Liver (tissue), 10 donors: ENCODE measurements around the gene SAPCD2. TPM values are rescaled to one million over a fixed set of nuclear protein-coding genes. Genes with fewer than 3 reads are reported as not detected.

Source experiments
- DNase-seq: peaks from one replicate; pipeline ENCODE4 v3.0.0-alpha.2; 2017; ENCODE audit warnings: low spot score
- H3K27ac ChIP-seq, 2 donors: one replicate each; pipeline ENCODE4 v1.7.0; 2013; ENCODE audit warnings: inconsistent platforms in 2 of 2, low read length in 2 of 2, control low read depth in 1 of 2, low read depth in 1 of 2, mild to moderate bottlenecking in 1 of 2
- H3K27me3 ChIP-seq, 4 donors: one replicate each; pipeline versions ENCODE4 v1.6.1 to v1.7.0; 2013; ENCODE audit warnings: low read length in 3 of 4, inconsistent platforms in 1 of 4, mild to moderate bottlenecking in 1 of 4, moderate library complexity in 1 of 4; ENCODE audit not compliant: control insufficient read depth in 4 of 4, insufficient read depth in 4 of 4
- H3K36me3 ChIP-seq, 4 donors: one replicate each; pipeline versions ENCODE4 v1.6.1 to v1.7.0; 2013; ENCODE audit warnings: low read length in 3 of 4, mild to moderate bottlenecking in 3 of 4, low read depth in 1 of 4, moderate library complexity in 1 of 4; ENCODE audit not compliant: control insufficient read depth in 4 of 4, insufficient read depth in 3 of 4
- H3K4me1 ChIP-seq, 4 donors: one replicate each; pipeline versions ENCODE4 v1.6.1 to v1.7.0; 2013; ENCODE audit warnings: low read length in 3 of 4, mild to moderate bottlenecking in 3 of 4, moderate library complexity in 1 of 4; ENCODE audit not compliant: control insufficient read depth in 4 of 4, insufficient read depth in 4 of 4
- H3K4me3 ChIP-seq, 3 donors: one replicate each; pipeline versions ENCODE4 v1.6.1 to v1.7.0; 2013; ENCODE audit warnings: low read length in 3 of 3, control low read depth in 1 of 3, low read depth in 1 of 3, mild to moderate bottlenecking in 1 of 3
- H3K9ac ChIP-seq, 2 donors: one replicate each; pipeline ENCODE4 v1.7.0; 2013; ENCODE audit warnings: low read length in 2 of 2, mild to moderate bottlenecking in 2 of 2, moderate library complexity in 2 of 2, control low read depth in 1 of 2, low read depth in 1 of 2
- H3K9me3 ChIP-seq, 4 donors: one replicate each; pipeline versions ENCODE4 v1.6.1 to v1.7.0; 2013; ENCODE audit warnings: low read length in 3 of 4; ENCODE audit not compliant: control insufficient read depth in 4 of 4
- ATF3 ChIP-seq: IDR thresholded peaks from 2 replicates; pipeline ENCODE4 v1.6.1; 2016; ENCODE audit warnings: antibody characterized with exemption
- CTCF ChIP-seq: fragments of 150-350 bp; IDR thresholded peaks from 2 replicates; pipeline ENCODE4 v1.5.1; 2017; ENCODE audit warnings: improper control_type of control experiment, low read depth, low read length; ENCODE audit not compliant: missing input control
- EGR1 ChIP-seq, 2 donors: IDR thresholded peaks; 2 replicates each; pipeline ENCODE4 v1.6.1; 2016 to 2018; ENCODE audit warnings: antibody characterized with exemption in 2 of 2, low read depth in 2 of 2
- FOXA2 ChIP-seq: IDR thresholded peaks from 2 replicates; pipeline ENCODE4 v1.6.1; 2016; ENCODE audit warnings: antibody characterized with exemption
- HNF4A ChIP-seq, 2 donors: conservative IDR thresholded peaks; 2 replicates each; pipeline ENCODE4 v1.6.1; 2016; ENCODE audit warnings: antibody characterized with exemption in 2 of 2, mild to moderate bottlenecking in 2 of 2
- HNF4G ChIP-seq: IDR thresholded peaks from 2 replicates; pipeline ENCODE4 v1.6.1; 2016; ENCODE audit warnings: antibody characterized with exemption
- NR2F2 ChIP-seq: IDR thresholded peaks from 2 replicates; pipeline ENCODE4 v1.6.1; 2016; ENCODE audit warnings: antibody characterized with exemption
- RXRA ChIP-seq, 2 donors: IDR thresholded peaks; 2 replicates each; pipeline ENCODE4 v1.6.1; 2017 to 2018; ENCODE audit warnings: antibody characterized with exemption in 2 of 2, mild to moderate bottlenecking in 1 of 2
- TAF1 ChIP-seq: conservative IDR thresholded peaks from 2 replicates; pipeline ENCODE4 v1.6.1; 2016; ENCODE audit warnings: antibody characterized with exemption, mild to moderate bottlenecking
- WGBS: extraction: QIAGEN DNeasy Blood & Tissue Kit; methylation state at CpG from one replicate; pipeline ENCODE4 v1.1.7; 2013; 5-methylcytosine and 5-hydroxymethylcytosine counted together
- polyA plus RNA-seq, 2 donors: library from polyadenylated mRNA; stranded (reverse) in 1 of 2; unstranded in 1 of 2; fragments of 200-250 nt in 1 of 2; fragments of >200 nt in 1 of 2; fragmentation: Nextera tagmentation in 1 of 2; extraction: Ambion mirVana in 1 of 2; gene quantifications; one replicate each; pipeline versions ENCODE4 v1.2.1 to v1.2.3, GENCODE V29; 2013 to 2015
- small RNA-seq: library from RNA; depleted of rRNA; stranded (forward); fragments of <200 nt; gene quantifications from one replicate; pipeline ENCODE3, GENCODE V24; 2014
- total RNA-seq, 2 donors: library from RNA; depleted of rRNA; stranded (reverse); fragments of >200 nt; gene quantifications; one replicate each; pipeline ENCODE4 v1.2.3, GENCODE V29; 2014
- donor health status: healthy.
- donor health status: healthy.
- donor health status: healthy.
- donor health status: healthy.
- donor health status: healthy.

Gene SAPCD2
- total and polyA plus RNA-seq, 4 donors: 0.06 to 1.8 (median 0.23) TPM

- H3K36me3 ChIP-seq: peaks cover 2 to 50% (median 23%) of the 10 kb centered on the region in 4 donors
- no peaks in the 10 kb centered on the region for H3K9me3 ChIP-seq
- H3K27me3 ChIP-seq: no peaks in the 10 kb centered on the region
- no peak overlapping the region for H3K9ac ChIP-seq
- no peaks in the 10 kb centered on the region for H3K4me1 ChIP-seq
- TF ChIP-seq RXRA (IDR thresholded peaks at IDR 0.05) (no peak), ATF3 (no peak), TAF1 (no peak)
- H3K27ac ChIP-seq: no peak overlapping the region
- H3K4me3 ChIP-seq: no peak overlapping the region
- WGBS: 97% methylated on average over 20 of the region's 20 CpGs
- DNase-seq: no peak
Observed at GRCh38 chr9:137013571-137013940, 56.8 kb downstream of the SAPCD2 start.

- H3K36me3 ChIP-seq: peaks cover 2 to 50% (median 22%) of the 10 kb centered on the region in 4 donors
Observed at GRCh38 chr9:137012694-137013570, 57.4 kb downstream of the SAPCD2 start.

More at GRCh38 chr9:137012694-137013570, 57.4 kb downstream of the SAPCD2 start:
- WGBS: 91% methylated on average over 67 of the region's 67 CpGs
- H3K27me3 ChIP-seq: no peaks in the 10 kb centered on the region
- no peak overlapping the region for H3K27ac ChIP-seq
- H3K9me3 ChIP-seq: no peaks in the 10 kb centered on the region
- no peak for DNase-seq
- H3K9ac ChIP-seq: no peak overlapping the region
- no peak for TF ChIP-seq TAF1
- no peak for TF ChIP-seq RXRA (IDR thresholded peaks at IDR 0.05)
- TF ChIP-seq HNF4A (conservative IDR thresholded peaks at IDR 0.05): no peak
- TF ChIP-seq NR2F2: no peak
- TF ChIP-seq HNF4G: no peak
- no peak for TF ChIP-seq CTCF
- TF ChIP-seq EGR1 (IDR thresholded peaks at IDR 0.05; ENCODE audit: low read depth in 2 of 2): no peak
- TF ChIP-seq ATF3: no peak
- TF ChIP-seq FOXA2: no peak
- H3K4me3 ChIP-seq: no peak overlapping the region
- no peaks in the 10 kb centered on the region for H3K4me1 ChIP-seq

Small RNA genes within 50 kb of the gene (small RNA-seq; reads per million reads assigned to genes)
- not detected for gene RF00153

Other genes starting within 250 kb of the SAPCD2 start
Only the 30 nearest of the 36 such genes appear.
- 10 to 100 TPM in 1 of 2 donors, 1 to 10 TPM in 1; 7.5 to 14.9 TPM for gene TRAF2, start 184.0 kb downstream of the SAPCD2 start, total RNA-seq
- gene TRAF2, start 184.0 kb downstream of the SAPCD2 start, polyA plus RNA-seq: 1 to 10 TPM; 4.7 to 6.1 TPM
- 100 to 1,000 TPM in 1 of 2 donors, 10 to 100 TPM in 1; 64.0 to 163 TPM for gene FBXW5, start 125.8 kb downstream of the SAPCD2 start, total RNA-seq
- 100 to 1,000 TPM in 1 of 2 donors, 10 to 100 TPM in 1; 87.1 to 130 TPM for gene FBXW5, start 125.8 kb downstream of the SAPCD2 start, polyA plus RNA-seq
- 100 to 1,000 TPM in 1 of 2 donors, 10 to 100 TPM in 1; 25.1 to 323 TPM for gene C8G, start 125.3 kb downstream of the SAPCD2 start, total RNA-seq
- 1,000 to 10,000 TPM in 1 of 2 donors, 100 to 1,000 TPM in 1; 892 to 1,117 TPM for gene C8G, start 125.3 kb downstream of the SAPCD2 start, polyA plus RNA-seq
- gene LCN12, start 118.3 kb downstream of the SAPCD2 start, total RNA-seq: 1 to 10 TPM; 2.3 to 5.2 TPM
- 10 to 100 TPM in 1 of 2 donors, 1 to 10 TPM in 1; 7.3 to 12.2 TPM for gene LCN12, start 118.3 kb downstream of the SAPCD2 start, polyA plus RNA-seq
- 1 to 10 TPM in 1 of 2 donors, under 1 TPM in 1; 0.23 to 5.4 TPM for gene PTGDS, start 93.1 kb downstream of the SAPCD2 start, total RNA-seq
- 10 to 100 TPM in 1 of 2 donors, 1 to 10 TPM in 1; 7.4 to 15.2 TPM for gene PTGDS, start 93.1 kb downstream of the SAPCD2 start, polyA plus RNA-seq
- under 1 TPM in 1 of 2 donors, not detected in 1; 0.08 TPM for gene LCNL1, start 87.6 kb downstream of the SAPCD2 start, total RNA-seq
- under 1 TPM in 1 of 2 donors, not detected in 1; 0.01 TPM for gene LCNL1, start 87.6 kb downstream of the SAPCD2 start, polyA plus RNA-seq
- gene PAXX, start 78.1 kb downstream of the SAPCD2 start, total RNA-seq: 1 to 10 TPM; 7.3 to 9.0 TPM
- 10 to 100 TPM; 29.4 to 34.1 TPM for gene PAXX, start 78.1 kb downstream of the SAPCD2 start, polyA plus RNA-seq
- gene CLIC3, start 74.0 kb downstream of the SAPCD2 start, total RNA-seq: under 1 TPM; 0.33 to 0.42 TPM
- gene CLIC3, start 74.0 kb downstream of the SAPCD2 start, polyA plus RNA-seq: under 1 TPM; 0.38 to 0.83 TPM
- 10 to 100 TPM in 1 of 2 donors, 1 to 10 TPM in 1; 2.9 to 15.2 TPM for gene ABCA2, start 42.3 kb downstream of the SAPCD2 start, total RNA-seq
- 10 to 100 TPM in 1 of 2 donors, 1 to 10 TPM in 1; 9.5 to 15.1 TPM for gene ABCA2, start 42.3 kb downstream of the SAPCD2 start, polyA plus RNA-seq
- gene FUT7, start 38.5 kb downstream of the SAPCD2 start, total RNA-seq: under 1 TPM; 0.37 to 0.67 TPM
- under 1 TPM in 1 of 2 donors, not detected in 1; 0.14 TPM for gene FUT7, start 38.5 kb downstream of the SAPCD2 start, polyA plus RNA-seq
- gene NPDC1, start 24.4 kb downstream of the SAPCD2 start, total RNA-seq: 1 to 10 TPM; 2.7 to 5.6 TPM
- gene NPDC1, start 24.4 kb downstream of the SAPCD2 start, polyA plus RNA-seq: 10 to 100 TPM in 1 of 2 donors, 1 to 10 TPM in 1; 9.0 to 14.5 TPM
- under 1 TPM; 0.09 to 0.25 TPM for gene ENTPD2, start 16.5 kb downstream of the SAPCD2 start, total RNA-seq
- under 1 TPM; 0.17 to 0.40 TPM for gene ENTPD2, start 16.5 kb downstream of the SAPCD2 start, polyA plus RNA-seq
- 1 to 10 TPM; 1.8 to 2.3 TPM for gene UAP1L1, start 7.0 kb upstream of the SAPCD2 start, total RNA-seq
- 1 to 10 TPM in 1 of 2 donors, under 1 TPM in 1; 0.35 to 1.6 TPM for gene UAP1L1, start 7.0 kb upstream of the SAPCD2 start, polyA plus RNA-seq
- 10 to 100 TPM; 19.9 to 31.8 TPM for gene MAN1B1, start 16.4 kb upstream of the SAPCD2 start, total RNA-seq
- 10 to 100 TPM; 23.2 to 29.7 TPM for gene MAN1B1, start 16.4 kb upstream of the SAPCD2 start, polyA plus RNA-seq
- gene DPP7, start 44.2 kb upstream of the SAPCD2 start, total RNA-seq: 10 to 100 TPM; 25.0 to 38.8 TPM
- gene DPP7, start 44.2 kb upstream of the SAPCD2 start, polyA plus RNA-seq: 10 to 100 TPM; 62.6 to 71.1 TPM
- gene GRIN1, start 68.6 kb upstream of the SAPCD2 start, total RNA-seq: not detected
- gene GRIN1, start 68.6 kb upstream of the SAPCD2 start, polyA plus RNA-seq: under 1 TPM in 1 of 2 donors, not detected in 1; 0.05 TPM
- gene LRRC26, start 99.5 kb upstream of the SAPCD2 start, total RNA-seq: under 1 TPM in 1 of 2 donors, not detected in 1; 0.17 TPM
- gene LRRC26, start 99.5 kb upstream of the SAPCD2 start, polyA plus RNA-seq: under 1 TPM in 1 of 2 donors, not detected in 1; 0.09 TPM
- gene TMEM210, start 101.5 kb upstream of the SAPCD2 start, total RNA-seq: not detected
- not detected for gene TMEM210, start 101.5 kb upstream of the SAPCD2 start, polyA plus RNA-seq
- 10 to 100 TPM; 19.4 to 32.6 TPM for gene ANAPC2, start 118.0 kb upstream of the SAPCD2 start, total RNA-seq
- gene ANAPC2, start 118.0 kb upstream of the SAPCD2 start, polyA plus RNA-seq: 10 to 100 TPM in 1 of 2 donors, 1 to 10 TPM in 1; 9.3 to 19.9 TPM
- 10 to 100 TPM; 29.8 to 37.5 TPM for gene SSNA1, start 118.1 kb upstream of the SAPCD2 start, total RNA-seq
- gene SSNA1, start 118.1 kb upstream of the SAPCD2 start, polyA plus RNA-seq: 10 to 100 TPM; 43.1 to 44.2 TPM
- 10 to 100 TPM in 1 of 2 donors, 1 to 10 TPM in 1; 5.4 to 15.8 TPM for gene TPRN, start 130.2 kb upstream of the SAPCD2 start, total RNA-seq
- 10 to 100 TPM in 1 of 2 donors, 1 to 10 TPM in 1; 6.5 to 20.1 TPM for gene TPRN, start 130.2 kb upstream of the SAPCD2 start, polyA plus RNA-seq
- 10 to 100 TPM; 19.9 to 21.5 TPM for gene TMEM203, start 135.1 kb upstream of the SAPCD2 start, total RNA-seq
- 10 to 100 TPM; 21.4 to 27.5 TPM for gene TMEM203, start 135.1 kb upstream of the SAPCD2 start, polyA plus RNA-seq
- gene NDOR1, start 135.1 kb upstream of the SAPCD2 start, total RNA-seq: 1 to 10 TPM; 2.9 to 4.7 TPM
- 1 to 10 TPM; 2.5 to 3.5 TPM for gene NDOR1, start 135.1 kb upstream of the SAPCD2 start, polyA plus RNA-seq
- gene RNF208, start 151.7 kb upstream of the SAPCD2 start, total RNA-seq: under 1 TPM; 0.28 to 0.59 TPM
- gene RNF208, start 151.7 kb upstream of the SAPCD2 start, polyA plus RNA-seq: 1 to 10 TPM; 4.6 to 7.1 TPM
- gene CYSRT1, start 154.6 kb upstream of the SAPCD2 start, total RNA-seq: under 1 TPM; 0.14 to 0.25 TPM
- under 1 TPM; 0.15 to 0.50 TPM for gene CYSRT1, start 154.6 kb upstream of the SAPCD2 start, polyA plus RNA-seq
- not detected for gene RNF224, start 156.9 kb upstream of the SAPCD2 start, total RNA-seq
- not detected for gene RNF224, start 156.9 kb upstream of the SAPCD2 start, polyA plus RNA-seq
- gene SLC34A3, start 160.3 kb upstream of the SAPCD2 start, total RNA-seq: not detected
- not detected for gene SLC34A3, start 160.3 kb upstream of the SAPCD2 start, polyA plus RNA-seq
- gene TUBB4B, start 170.7 kb upstream of the SAPCD2 start, total RNA-seq: 100 to 1,000 TPM; 179 to 191 TPM
- 100 to 1,000 TPM; 173 to 199 TPM for gene TUBB4B, start 170.7 kb upstream of the SAPCD2 start, polyA plus RNA-seq
- not detected for gene STPG3, start 180.7 kb upstream of the SAPCD2 start, total RNA-seq
- gene STPG3, start 180.7 kb upstream of the SAPCD2 start, polyA plus RNA-seq: not detected
- 10 to 100 TPM; 16.5 to 19.7 TPM for gene NELFB, start 184.8 kb upstream of the SAPCD2 start, total RNA-seq
- 10 to 100 TPM in 1 of 2 donors, 1 to 10 TPM in 1; 4.7 to 24.6 TPM for gene NELFB, start 184.8 kb upstream of the SAPCD2 start, polyA plus RNA-seq